GM18511 (cell line): ENCODE measurements around the gene NUDT8.
"Not testable (repeated sequence)": the region's sequence is repeated elsewhere in the genome, so short reads cannot be mapped to it uniquely, and the experiment has no call there.

Source experiments
- ATAC-seq: cut with Tn5 transposase; IDR thresholded peaks from one replicate; pipeline ENCODE4 v1.9.1; 2021; ENCODE audit warnings: mild to moderate bottlenecking, moderate library complexity; ENCODE audit not compliant: unreplicated experiment

The NUDT8 gene

DNA sequence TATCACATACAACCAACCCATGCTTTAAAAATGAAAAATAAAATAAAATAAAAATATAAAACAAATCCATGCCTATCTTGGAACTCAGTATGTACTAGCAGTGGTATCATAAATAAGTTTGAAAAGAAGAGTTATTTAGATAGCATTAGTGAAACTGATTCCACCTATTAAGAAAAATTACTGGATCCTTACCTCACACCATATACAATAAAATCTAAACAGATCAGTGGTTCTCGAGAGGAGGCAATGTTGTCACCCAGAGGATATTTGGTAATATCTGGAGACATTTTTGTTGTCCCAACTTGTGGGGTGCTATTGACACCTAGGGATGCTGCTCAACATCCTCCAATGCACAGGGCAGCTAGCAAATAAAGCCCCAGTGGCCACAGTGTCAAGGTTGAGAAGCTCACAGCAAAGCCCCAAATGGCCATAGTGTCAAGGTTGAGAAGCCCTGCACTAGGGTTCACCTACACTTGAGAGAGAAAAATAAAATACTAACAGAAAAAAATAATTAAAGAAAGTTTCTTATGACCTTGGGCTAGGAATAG, 32.9 kb downstream of the NUDT8 start:
- ATAC-seq, result no peak

DNA sequence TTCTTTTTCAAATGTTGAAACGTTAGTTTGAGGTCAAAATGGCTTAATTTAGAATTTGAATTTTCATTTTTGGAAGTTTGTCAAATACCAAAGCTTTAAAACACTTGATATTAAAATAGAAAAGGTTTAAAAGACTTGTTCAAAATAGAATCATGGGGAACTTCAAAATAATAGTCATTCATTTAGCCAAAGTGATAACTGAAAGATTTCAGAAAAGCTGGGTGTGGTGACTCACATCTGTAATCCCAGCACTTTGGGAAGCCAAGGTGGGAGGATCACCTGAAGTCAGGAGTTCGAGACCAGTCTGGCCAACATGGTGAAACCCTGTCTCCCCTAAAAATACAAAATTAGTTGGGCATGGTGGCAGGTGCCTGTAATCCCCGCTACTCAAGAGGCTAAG, 35.3 kb downstream of the NUDT8 start:
- ATAC-seq, result no peak

DNA sequence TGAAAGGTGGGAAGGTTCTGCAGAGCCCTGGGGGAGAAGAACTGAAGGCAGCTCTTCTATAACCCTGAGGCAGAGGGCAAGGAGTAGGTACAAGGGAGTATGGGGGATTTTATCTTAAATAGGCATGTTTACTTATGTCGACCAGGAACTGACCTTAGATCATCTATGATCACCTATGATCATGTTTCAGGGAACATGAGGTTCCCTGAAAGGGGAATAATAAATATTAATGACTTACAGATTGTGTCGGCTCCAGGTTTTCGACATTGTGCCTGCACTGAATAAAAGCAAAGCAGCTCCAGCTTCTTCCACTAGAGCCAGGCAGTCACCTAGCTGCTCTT, 36.2 kb downstream of the NUDT8 start:
- no peak for ATAC-seq

GRCh38 chr11:67592880-67593564, 36.7 kb downstream of the NUDT8 start:
- ATAC-seq, result no peak

GRCh38 chr11:67588899-67589415, 40.8 kb downstream of the NUDT8 start:
- not testable (repeated sequence) for ATAC-seq

DNA sequence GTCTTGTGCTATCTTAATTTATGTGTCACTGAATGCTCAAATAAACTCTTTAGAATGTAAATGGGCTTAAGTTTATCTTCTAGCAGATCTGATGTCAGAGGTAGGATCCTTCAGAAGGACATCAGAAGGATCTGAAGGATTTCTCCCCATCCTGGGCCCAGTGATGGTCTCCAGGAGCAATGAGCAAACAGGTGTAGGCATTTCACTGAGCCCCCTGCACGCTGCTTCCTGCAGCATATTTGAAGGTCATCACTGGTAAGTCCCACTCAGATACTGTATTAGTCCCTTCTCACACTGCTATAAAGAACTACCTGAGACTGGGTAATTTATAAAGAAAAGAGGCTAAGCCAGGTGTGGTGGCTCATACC, 41.6 kb downstream of the NUDT8 start:
- ATAC-seq, result peak; percentile 24

- no peak for ATAC-seq
These were observed 43.0 kb downstream of the NUDT8 start for GRCh38 chr11:67586568-67587250.

GRCh38 chr11:67585911-67586310, 43.8 kb downstream of the NUDT8 start:
- no peak for ATAC-seq

GRCh38 chr11:67584881-67585873, 44.6 kb downstream of the NUDT8 start:
- ATAC-seq, result no peak

DNA sequence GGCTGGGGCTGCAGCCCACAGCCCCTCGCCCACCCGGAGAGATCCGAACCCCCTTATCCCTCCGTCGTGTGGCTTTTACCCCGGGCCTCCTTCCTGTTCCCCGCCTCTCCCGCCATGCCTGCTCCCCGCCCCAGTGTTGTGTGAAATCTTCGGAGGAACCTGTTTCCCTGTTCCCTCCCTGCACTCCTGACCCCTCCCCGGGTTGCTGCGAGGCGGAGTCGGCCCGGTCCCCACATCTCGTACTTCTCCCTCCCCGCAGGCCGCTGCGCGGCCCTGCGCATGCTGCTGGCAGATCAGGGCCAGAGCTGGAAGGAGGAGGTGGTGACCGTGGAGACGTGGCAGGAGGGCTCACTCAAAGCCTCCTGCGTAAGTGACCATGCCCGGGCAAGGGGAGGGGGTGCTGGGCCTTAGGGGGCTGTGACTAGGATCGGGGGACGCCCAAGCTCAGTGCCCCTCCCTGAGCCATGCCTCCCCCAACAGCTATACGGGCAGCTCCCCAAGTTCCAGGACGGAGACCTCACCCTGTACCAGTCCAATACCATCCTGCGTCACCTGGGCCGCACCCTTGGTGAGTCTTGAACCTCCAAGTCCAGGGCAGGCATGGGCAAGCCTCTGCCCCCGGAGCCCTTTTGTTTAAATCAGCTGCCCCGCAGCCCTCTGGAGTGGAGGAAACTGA, 45.4 kb downstream of the NUDT8 start:
- peak; percentile 6 for ATAC-seq

GRCh38 chr11:67583247-67584204, 46.2 kb downstream of the NUDT8 start, which contains the start of gene GSTP1:
TSS of gene GSTP1 (plus strand) at chr11:67583812. CDS start at chr11:67583844, 32 bp downstream.
- ATAC-seq, result peak; percentile 67

- no peak for ATAC-seq
These were observed 47.7 kb downstream of the NUDT8 start for GRCh38 chr11:67582011-67582410.

- ATAC-seq, result no peak
These were observed 48.3 kb downstream of the NUDT8 start for GRCh38 chr11:67581469-67581868.

GRCh38 chr11:67577951-67578350, 51.8 kb downstream of the NUDT8 start:
- no peak for ATAC-seq
